Stromal cell of bone marrow (primary cell): ENCODE measurements around the gene SLC5A5.

Experiments
- DNase-seq: peaks from one replicate; pipeline ENCODE4 v3.0.0-alpha.2; 2012; ENCODE audit warnings: low read depth

The SLC5A5 gene

DNA sequence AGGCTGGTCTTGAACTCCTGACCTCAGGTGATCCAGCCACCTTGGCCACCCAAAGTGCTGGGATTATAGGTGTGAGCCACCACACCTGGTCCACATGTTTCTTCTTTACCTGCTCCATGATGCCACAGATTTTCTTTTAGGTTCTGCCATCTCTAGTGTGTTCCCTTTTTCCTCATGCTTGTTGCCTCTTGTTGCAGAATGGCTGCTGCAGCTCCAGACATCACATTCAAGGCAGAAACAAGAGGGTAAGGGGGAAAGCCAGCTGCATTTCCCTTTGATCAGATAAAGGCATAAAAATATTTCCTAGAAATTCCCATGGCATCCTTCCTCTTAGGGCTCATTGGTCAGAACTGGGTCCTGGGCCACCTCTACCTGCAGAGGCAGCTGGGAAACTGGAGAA lies 48.8 kb downstream of the SLC5A5 start:
- DNase-seq = no peak

DNA sequence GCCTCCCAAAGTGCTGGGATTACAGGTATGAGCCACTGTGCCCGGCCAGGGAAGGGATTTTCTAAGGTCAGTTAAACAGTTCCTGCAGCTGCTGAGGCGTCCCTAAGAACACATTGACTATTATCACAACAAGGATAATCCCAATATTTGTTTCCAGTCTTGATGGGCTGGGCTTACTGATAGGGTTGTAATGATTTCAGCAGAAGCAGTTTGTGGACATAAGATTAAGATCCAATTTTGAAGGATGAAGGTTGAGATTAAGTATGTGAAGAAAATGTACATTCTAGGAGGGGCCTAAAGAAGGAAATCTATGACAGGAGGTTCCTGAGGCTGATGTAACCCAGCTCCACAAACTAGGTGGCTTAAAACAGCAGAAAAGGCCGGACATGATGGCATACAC lies 50.4 kb downstream of the SLC5A5 start:
- DNase-seq = no peak

DNA sequence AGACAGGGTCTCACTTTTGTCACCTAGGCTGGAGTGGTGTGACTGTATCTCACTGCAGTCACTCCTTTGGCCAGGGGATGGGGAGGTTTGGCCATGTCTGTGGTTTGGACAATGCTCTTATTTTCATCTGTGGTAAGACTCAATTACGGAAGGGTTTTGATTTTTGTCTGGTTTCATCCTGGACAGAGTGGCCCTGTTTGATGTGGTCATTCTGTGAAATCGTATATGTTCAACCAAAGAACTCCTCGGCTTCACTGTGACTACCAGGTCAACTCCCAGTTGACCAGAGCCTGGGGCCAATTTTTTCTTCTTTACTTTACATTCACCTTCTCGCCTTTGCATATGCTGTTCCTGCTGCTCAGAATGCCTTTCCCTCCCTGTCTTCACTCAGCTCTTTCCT lies 54.3 kb downstream of the SLC5A5 start:
- no peak for DNase-seq

- DNase-seq = no peak
These were observed 57.3 kb downstream of the SLC5A5 start for GRCh38 chr19:17929056-17929455.

DNA sequence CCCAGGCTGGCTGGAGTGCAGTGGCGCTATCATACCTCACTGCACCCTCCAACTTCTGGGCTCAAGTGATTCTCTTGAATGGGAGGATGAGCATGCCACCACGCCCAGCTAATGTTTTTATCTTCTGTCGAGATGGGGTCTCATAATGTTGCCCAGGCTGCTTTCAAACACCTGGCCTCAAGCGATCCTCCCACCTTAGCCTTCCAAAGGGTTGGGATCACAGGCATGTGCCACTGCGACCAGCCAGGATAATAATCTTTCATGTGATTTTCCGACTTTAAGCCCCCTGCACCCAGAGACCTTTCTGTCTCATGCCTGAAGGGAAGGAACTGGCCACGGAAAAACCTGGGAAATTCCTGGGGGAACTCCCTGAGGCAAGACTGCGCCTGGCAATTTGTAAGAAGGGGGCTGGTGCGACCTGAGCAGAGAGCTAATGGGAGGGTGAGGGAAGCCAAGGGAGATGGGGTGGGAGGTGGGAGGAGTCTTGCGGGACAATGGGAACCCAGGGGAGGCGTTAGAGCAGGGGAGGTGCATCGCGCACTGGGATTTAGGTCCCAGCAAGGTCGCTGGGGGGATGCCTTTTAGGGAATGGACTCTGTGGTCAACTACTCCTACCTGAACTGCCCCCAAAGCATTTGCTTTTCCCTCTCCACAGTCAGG lies 59.9 kb downstream of the SLC5A5 start:
- no peak for DNase-seq

DNA sequence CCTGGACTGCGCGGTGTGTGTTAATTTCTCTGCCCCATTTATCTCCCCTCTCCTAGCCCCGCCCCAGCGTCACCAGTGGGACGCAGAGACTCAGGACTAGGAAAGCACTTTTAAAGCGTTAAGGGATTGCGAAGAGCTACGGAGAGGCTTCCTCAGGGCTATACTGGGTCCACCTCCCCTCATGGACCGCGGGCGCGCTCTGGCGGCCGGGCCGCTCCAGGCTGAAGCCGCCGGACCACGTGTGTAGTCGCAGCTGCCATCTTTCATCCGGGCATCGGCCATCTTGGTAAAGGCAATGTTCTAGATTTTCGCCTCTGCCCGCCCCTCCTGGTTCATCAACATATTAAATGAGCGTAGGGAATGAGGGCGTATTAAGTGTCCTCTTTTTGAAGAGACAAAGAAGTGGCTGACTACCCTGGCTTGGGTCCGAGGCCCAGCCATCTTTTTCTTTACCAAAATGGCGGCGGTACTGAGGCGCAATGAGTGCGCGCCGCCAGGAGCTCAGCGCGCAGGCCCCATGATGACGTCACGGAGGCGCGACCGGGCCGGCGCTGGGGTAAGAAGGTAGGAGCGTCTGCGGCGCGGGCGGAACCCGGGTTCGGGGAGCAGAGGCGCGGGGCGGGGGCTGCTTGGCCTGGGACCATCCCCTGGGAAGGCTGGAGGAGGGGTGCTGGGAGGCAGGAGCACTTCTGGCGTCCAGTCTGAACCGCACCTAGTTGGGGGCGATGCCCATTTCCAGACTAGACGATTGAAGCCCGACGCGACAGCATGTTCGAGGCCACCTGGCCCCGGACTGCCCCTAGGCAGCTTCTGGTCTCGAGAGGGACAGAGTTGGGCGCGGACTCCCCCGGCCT lies 61.0 kb downstream of the SLC5A5 start, which contains the start of gene CCDC124:
Gene CCDC124 (plus strand): TSS at position 531 of the 854 bp plus-strand sequence. CDS start 3,406 bp downstream, outside the sequence.
- peak; percentile 73 for DNase-seq

- DNase-seq = no peak
These were observed 61.8 kb downstream of the SLC5A5 start for GRCh38 chr19:17933414-17934129.

GRCh38 chr19:17936379-17936778 lies 64.6 kb downstream of the SLC5A5 start:
- DNase-seq = no peak

DNA sequence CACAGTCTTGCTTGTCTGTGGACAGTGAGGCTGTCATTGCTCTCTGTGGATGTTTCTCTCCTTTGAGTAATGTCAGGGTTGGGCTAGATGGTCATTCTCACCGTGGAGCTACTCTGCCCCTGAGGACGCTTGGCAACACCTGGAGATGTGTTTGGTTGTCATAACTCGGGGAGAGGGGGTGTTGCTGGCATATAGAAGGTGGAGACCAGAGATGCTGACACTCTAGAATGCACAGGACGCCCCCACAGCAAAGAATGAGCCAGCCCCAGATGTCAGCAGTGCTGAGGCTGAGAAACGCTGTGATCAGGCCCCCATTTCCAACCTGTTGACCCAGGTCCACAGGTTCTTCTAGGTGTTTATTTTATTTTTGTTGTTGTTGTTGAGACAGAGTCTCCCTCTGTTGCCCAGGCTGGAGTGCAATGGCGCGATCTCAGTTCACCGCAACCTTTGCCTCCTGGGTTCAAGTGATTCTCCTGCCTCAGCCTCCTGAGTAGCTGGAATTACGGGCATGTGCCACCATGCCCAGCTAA lies 65.7 kb downstream of the SLC5A5 start:
- DNase-seq = no peak

DNA sequence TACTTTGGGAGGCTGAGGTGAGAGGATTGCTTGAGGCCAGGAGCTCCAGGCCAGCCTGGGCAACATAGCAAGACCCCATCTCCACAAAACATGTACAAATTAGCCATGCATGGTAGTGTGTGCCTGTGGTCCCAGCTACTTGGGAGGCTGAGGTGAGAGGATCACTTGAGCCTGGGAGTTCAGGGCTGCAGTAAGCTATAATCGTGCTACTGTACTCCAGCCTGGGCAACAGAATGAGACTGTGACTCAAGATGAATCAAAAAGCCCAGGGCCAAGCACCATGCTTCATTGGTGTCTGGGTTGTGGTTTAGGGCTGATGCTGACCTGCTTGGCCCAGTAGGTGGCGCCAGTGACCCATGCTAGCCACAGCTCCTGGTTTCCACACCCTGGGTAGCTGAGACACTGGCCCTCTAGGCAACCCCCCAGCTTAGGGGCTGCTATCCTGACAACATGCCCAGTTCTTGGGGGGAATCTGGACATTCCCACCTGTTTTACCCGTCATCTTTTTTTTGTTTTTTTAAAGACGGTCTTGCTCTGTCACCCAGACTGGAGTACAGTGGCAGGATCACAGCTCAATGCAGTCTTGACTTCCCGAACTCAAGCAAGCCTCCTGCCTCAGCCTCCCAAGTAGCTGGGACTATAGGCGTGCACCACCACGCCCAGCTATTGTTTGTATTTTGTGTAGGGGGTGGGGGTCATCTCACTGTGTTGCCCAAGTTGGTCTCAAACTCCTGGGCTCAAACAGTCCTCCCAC lies 66.5 kb downstream of the SLC5A5 start:
- DNase-seq = peak; percentile 83

DNA sequence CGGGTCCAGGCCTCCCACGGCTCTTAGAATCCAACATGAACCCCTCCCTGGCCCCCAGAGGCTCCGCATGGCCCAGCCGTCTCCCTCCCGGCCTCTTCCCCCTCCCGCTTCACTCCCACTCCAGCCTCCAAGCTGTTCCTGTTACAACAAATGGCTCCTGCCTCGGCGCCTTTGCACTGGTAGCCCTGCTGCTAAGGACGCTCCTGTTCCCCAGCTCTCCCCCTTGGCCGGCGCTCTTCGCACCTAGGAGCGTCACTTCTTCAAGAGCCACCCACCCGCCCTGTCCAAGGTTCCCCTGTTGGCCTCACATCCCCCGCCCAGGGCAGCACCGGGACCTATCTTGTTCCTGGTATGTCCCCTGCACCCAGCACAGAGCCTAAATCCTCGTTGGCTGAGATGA lies 70.4 kb downstream of the SLC5A5 start:
- no peak for DNase-seq

DNA sequence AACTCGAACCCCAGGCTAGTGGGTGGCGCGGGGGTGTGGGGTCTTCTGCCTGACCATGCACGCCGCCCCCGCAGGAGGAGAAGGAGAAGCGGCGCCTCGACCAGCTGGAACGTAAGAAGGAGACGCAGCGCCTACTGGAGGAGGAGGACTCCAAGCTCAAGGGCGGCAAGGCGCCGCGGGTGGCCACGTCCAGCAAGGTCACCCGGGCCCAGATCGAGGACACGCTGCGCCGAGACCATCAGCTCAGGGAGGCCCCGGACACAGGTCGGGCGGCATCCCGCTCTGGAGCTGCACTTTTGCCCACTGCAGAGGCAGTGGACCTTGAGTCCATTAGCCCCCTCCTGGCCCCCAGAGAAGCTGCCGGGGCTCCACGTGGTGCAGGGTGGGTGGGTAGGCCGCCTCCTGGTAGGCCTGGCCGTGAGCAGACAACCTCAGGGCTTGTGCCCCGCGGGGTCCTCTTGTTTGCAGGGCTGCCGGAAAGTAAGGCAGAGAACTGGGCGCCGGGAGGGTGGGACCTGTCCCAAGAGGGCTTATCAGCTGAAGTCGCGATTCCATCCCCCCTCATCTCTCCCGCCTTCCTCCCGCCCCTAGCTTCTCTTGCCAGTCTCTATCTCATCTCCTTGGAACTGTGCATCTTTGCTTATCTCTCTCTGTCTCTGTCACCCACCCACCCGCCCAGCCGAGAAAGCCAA lies 71.0 kb downstream of the SLC5A5 start:
- DNase-seq = no peak

DNA sequence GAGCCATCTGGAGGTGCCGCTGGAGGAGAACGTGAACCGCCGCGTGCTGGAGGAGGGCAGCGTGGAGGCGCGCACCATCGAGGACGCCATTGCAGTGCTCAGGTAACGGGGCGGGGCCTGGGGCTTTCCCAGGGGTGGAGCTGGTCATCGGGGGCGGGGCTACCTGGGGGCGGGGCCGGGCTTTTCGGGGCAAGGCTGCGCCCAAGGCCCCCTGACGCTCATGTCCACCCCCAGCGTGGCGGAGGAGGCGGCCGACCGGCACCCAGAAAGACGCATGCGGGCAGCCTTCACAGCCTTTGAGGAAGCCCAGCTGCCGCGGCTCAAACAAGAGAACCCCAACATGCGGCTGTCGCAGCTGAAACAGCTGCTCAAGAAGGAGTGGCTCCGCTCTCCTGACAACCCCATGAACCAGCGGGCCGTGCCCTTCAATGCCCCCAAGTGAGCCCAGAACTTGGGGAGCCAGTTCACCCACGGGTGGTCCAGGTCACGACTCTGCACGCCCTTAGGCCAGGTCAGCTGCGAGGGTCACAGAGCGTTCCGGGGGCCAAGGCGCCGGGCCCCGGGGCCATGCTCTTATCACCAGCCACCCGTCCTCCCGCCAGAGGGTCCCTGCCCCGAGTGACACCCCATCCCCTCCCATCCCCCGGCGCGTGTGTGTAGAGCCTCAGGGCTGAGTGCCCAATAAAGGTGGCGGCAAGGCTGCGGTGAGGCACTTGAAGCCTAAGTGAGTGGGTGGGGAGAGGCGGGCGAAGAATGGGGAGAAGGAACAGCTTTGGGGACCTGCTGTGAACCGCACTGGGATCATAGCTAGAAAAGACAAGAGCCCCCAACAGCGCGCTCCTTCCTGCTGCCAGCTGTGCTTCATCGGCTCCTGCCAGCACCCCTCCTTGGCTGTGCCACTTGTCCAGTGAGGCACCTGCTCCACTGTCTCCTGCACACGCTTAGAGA lies 71.8 kb downstream of the SLC5A5 start:
- DNase-seq = no peak

DNA sequence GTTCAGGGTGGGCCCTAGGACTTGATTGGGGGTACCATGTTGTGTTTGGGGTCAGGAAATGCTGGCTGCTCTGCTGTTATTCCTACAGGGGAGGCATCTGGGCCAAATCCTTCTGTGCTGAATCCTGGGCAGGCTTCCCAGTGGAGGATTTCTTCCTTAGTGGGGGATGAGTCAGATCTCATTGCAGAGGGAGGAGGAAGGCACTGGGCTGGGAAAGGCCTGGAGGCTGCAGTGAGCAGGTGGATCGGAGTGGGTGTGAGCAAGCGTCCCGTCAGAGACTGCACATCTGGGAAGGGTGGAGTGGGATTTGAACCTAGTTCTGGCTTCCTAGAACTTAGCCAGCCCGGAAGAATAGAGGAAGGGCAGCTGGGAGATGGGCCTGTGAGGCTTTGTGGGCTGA lies 72.6 kb downstream of the SLC5A5 start:
- peak; percentile 68 for DNase-seq
